Measurements from ENCODE around the gene MAP3K5. TPM values are rescaled to one million over a fixed set of nuclear protein-coding genes. Genes with fewer than 3 reads are reported as not detected.

Gene MAP3K5
- total and polyA plus RNA-seq, 2 donors (not counting 3 experiments of a cell fraction or from before 2014, with no cell fraction given), result 1.5 to 7.0 TPM

DNA sequence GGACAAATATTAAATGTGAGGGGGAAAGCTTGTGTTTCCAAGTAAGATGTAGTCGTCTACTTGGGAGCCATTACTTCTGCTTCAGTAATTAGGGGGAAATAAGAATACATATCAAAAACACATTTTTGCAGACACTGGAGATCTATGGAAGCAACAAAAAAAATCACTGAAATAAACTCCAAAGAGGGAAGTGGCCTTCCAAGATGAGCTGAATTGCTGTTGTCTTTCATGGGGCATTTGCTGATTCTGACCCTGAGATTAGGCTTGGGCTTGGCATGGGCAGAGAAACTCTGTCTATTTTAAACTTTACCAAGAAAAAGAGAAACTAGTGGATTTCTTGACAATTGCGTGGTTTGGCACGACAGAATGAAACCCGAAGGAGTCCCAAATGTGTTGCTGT, 120.1 kb downstream of the MAP3K5 start:
- H3K9me1 ChIP-seq (replicated peaks; ENCODE audit: control insufficient read depth, extremely low read depth, insufficient read depth, low read length), result no peaks in the 10 kb centered on the region
- H3K4me2 ChIP-seq (ENCODE audit: insufficient read depth, low read length), result no peak overlapping the region
- no peak overlapping the region for H3K9ac ChIP-seq (replicated peaks; ENCODE audit: extremely low read depth, insufficient read depth, low read length)
- no TSS peak for BruUV-seq (replicated peaks)
- CTCF ChIA-PET, result interaction anchor here (1.4 to 2.2 kb wide), 2 partner anchors 28 to 120 kb away, joined by 7 to 10 read pairs; partner anchors contain the start of gene MAP3K5
- H3K27ac ChIP-seq (ENCODE audit: insufficient read depth, low read depth, low read length), result no peak overlapping the region
- no peaks in the 10 kb centered on the region for H3K27me3 ChIP-seq (ENCODE audit: control insufficient read depth in 2 of 2, insufficient read depth in 2 of 2, low read length in 2 of 2)
- H3K79me2 ChIP-seq (ENCODE audit: control insufficient read depth, insufficient read depth, low read length), result no peaks in the 10 kb centered on the region
- H3K9me3 ChIP-seq (replicated peaks; ENCODE audit: control insufficient read depth, insufficient read depth, low read length), result no peaks in the 10 kb centered on the region
- H3K4me3 ChIP-seq (replicated peaks in 1 of 3; ENCODE audit: insufficient read depth in 1 of 3, low read depth in 1 of 3, low read length in 3 of 3), result no peak overlapping the region
- no peak overlapping the region for H2AFZ ChIP-seq (ENCODE audit: low read depth, low read length)
- POLR2A ChIA-PET, result no interaction called here
- dilution Hi-C loops (cut with MboI; ENCODE audit: extremely low pct_ligation_motif_present, low sequenced_read_pairs), result no loop called here
- no peak for DNase-seq (ENCODE audit: low read depth, low spot score)
- no peak for TF ChIP-seq MYC (IDR thresholded peaks at IDR 0.05; ENCODE audit: low read depth, low read length)
- no peak for TF ChIP-seq POLR2AphosphoS5 (IDR thresholded peaks at IDR 0.05; ENCODE audit: insufficient read depth, low read depth, low read length)
- no peak for TF ChIP-seq GATA2 (IDR thresholded peaks at IDR 0.05; ENCODE audit: insufficient read depth, insufficient read length, low read depth, low read length)
- no peak for TF ChIP-seq POLR2A (IDR thresholded peaks at IDR 0.05; ENCODE audit: low read depth, low read length)
- TF ChIP-seq JUN (IDR thresholded peaks at IDR 0.05; ENCODE audit: borderline replicate concordance, insufficient read depth, insufficient read length, low read depth), result no peak
- TF ChIP-seq, protein P1, sequence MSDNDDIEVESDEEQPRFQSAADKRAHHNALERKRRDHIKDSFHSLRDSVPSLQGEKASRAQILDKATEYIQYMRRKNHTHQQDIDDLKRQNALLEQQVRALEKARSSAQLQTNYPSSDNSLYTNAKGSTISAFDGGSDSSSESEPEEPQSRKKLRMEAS (IDR thresholded peaks at IDR 0.05; ENCODE audit: insufficient read depth, insufficient read length), result no peak
- no peak for TF ChIP-seq EZH2 (IDR thresholded peaks at IDR 0.05; ENCODE audit: borderline replicate concordance, low read depth, low read length, severe bottlenecking)
- TF ChIP-seq, protein P2, sequence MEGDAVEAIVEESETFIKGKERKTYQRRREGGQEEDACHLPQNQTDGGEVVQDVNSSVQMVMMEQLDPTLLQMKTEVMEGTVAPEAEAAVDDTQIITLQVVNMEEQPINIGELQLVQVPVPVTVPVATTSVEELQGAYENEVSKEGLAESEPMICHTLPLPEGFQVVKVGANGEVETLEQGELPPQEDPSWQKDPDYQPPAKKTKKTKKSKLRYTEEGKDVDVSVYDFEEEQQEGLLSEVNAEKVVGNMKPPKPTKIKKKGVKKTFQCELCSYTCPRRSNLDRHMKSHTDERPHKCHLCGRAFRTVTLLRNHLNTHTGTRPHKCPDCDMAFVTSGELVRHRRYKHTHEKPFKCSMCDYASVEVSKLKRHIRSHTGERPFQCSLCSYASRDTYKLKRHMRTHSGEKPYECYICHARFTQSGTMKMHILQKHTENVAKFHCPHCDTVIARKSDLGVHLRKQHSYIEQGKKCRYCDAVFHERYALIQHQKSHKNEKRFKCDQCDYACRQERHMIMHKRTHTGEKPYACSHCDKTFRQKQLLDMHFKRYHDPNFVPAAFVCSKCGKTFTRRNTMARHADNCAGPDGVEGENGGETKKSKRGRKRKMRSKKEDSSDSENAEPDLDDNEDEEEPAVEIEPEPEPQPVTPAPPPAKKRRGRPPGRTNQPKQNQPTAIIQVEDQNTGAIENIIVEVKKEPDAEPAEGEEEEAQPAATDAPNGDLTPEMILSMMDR (IDR thresholded peaks at IDR 0.05; ENCODE audit: extremely low read depth in 1 of 2, insufficient read depth in 1 of 2, low read depth in 1 of 2, low read length in 2 of 2), result no peak
- FAIRE-seq, result no peak
- no peaks in the 10 kb centered on the region for H4K20me1 ChIP-seq (replicated peaks; ENCODE audit: control insufficient read depth, extremely low read depth, insufficient read depth, low read length)
- no peaks in the 10 kb centered on the region for H3K36me3 ChIP-seq (ENCODE audit: control insufficient read depth in 2 of 2, extremely low read depth in 1 of 2, insufficient read depth in 2 of 2, low read length in 2 of 2)
- peaks cover 6% of the 10 kb centered on the region for H3K4me1 ChIP-seq (ENCODE audit: control insufficient read depth, extremely low read depth, insufficient read depth, low read length)
- intact Hi-C loops (cut with micrococcal nuclease), result no loop called here

Measured in endothelial cell of umbilical vein (primary cell).